H1 (cell line): Measurements from ENCODE around the gene IL2RA. TPM values are rescaled to one million over a fixed set of nuclear protein-coding genes. Genes with fewer than 3 reads are reported as not detected.

Experiments used
- CHD7 ChIP-seq: fragments of 300-600 bp; sonication (generic); IDR thresholded peaks from 2 replicates; pipeline ENCODE4 v1.7.1; 2012; ENCODE audit warnings: low read length, moderate library complexity, mild to moderate bottlenecking, inconsistent platforms; ENCODE audit not compliant: insufficient replicate concordance
- polyA plus RNA-seq, 7 experiments: library from polyadenylated mRNA; depleted of rRNA in 3 of 7; stranded (reverse) in 5 of 7; unstranded in 2 of 7; fragments of >200 nt in 5 of 7; fragments of 200-250 nt in 2 of 7; gene quantifications; 1 replicate in 5 of 7; 2 replicates in 1 of 7; 4 replicates in 1 of 7; pipeline versions ENCODE4 v1.2.1 to v1.2.3, GENCODE V29; 2011 to 2013; ENCODE audit warnings: missing spikeins in 2 of 7, mixed read lengths in 2 of 7
- total RNA-seq: library from RNA; stranded (reverse); fragmentation: NEBNext Ultra II Directional; extraction: Animal tissue kit (Norgen Biotek cat#: 25700); gene quantifications from 2 replicates; pipeline ENCODE4 v1.2.1, GENCODE V29; 2021

IL2RA gene
- total and polyA plus RNA-seq, 2 of the 8 experiments (the other 6 are each of a cell fraction or from before 2014, with no cell fraction given) = not detected

GRCh38 chr10:6053303-6053702 is 8.9 kb downstream of the IL2RA start (continued):
- no peak for TF ChIP-seq CHD7
